Activated CD4-positive, alpha-beta T cell treated with anti-CD3 and anti-CD28 coated beads, Interleukin-2, amount 10 ng/mL, durations not matched to agents 24 days and 14 days (primary cell): ENCODE measurements around the gene ADAMTSL3. TPM values are rescaled to one million over a fixed set of nuclear protein-coding genes. Genes with fewer than 3 reads are reported as not detected.

Source experiments
- DNase-seq: peaks from one replicate; pipeline ENCODE4 v3.0.0; 2022
- H3K27ac Mint-ChIP-seq: one replicate; pipeline ENCODE4 v1.8.0; 2022; ENCODE audit warnings: mild to moderate bottlenecking, mixed read lengths
- H3K27me3 Mint-ChIP-seq: one replicate; pipeline ENCODE4 v1.8.0; 2022; ENCODE audit warnings: mixed read lengths
- H3K36me3 Mint-ChIP-seq: one replicate; pipeline ENCODE4 v1.8.0; 2022; ENCODE audit warnings: low read depth, mild to moderate bottlenecking, mixed read lengths
- H3K4me1 Mint-ChIP-seq: one replicate; pipeline ENCODE4 v1.8.0; 2021; ENCODE audit warnings: mixed read lengths
- H3K4me3 Mint-ChIP-seq: one replicate; pipeline ENCODE4 v1.8.0; 2022; ENCODE audit warnings: mild to moderate bottlenecking, moderate library complexity, mixed read lengths
- H3K9me3 Mint-ChIP-seq: one replicate; pipeline ENCODE4 v1.8.0; 2021; ENCODE audit warnings: mixed read lengths
- intact Hi-C: fragments of 100-400 bp; cut with micrococcal nuclease; formaldehyde crosslinking; loops from one replicate; pipeline ENCODE4 v1.15.1; 2023
- total RNA-seq: library from RNA; stranded (reverse); gene quantifications from 2 replicates; pipeline ENCODE4 v1.2.3, GENCODE V29; 2022

The ADAMTSL3 gene
- total RNA-seq, 1 donor from 2014 or later, result not detected

GRCh38 chr15:83890587-83890986 is 236.7 kb downstream of the ADAMTSL3 start:
- no peaks in the 10 kb centered on the region for H3K9me3 Mint-ChIP-seq
- no peak overlapping the region for H3K4me3 Mint-ChIP-seq
- H3K4me1 Mint-ChIP-seq, result peaks cover 2% of the 10 kb centered on the region
- no peak overlapping the region for H3K27ac Mint-ChIP-seq
- H3K36me3 Mint-ChIP-seq, result no peaks in the 10 kb centered on the region
- no peak for DNase-seq
- intact Hi-C loops, result no loop called here
- peaks cover 4% of the 10 kb centered on the region for H3K27me3 Mint-ChIP-seq

GRCh38 chr15:83892498-83892897 is 238.6 kb downstream of the ADAMTSL3 start:
- H3K27ac Mint-ChIP-seq, result no peak overlapping the region
- H3K9me3 Mint-ChIP-seq, result no peaks in the 10 kb centered on the region
- intact Hi-C loops, result no loop called here
- peaks cover 2% of the 10 kb centered on the region for H3K4me1 Mint-ChIP-seq
- H3K4me3 Mint-ChIP-seq, result no peak overlapping the region
- H3K36me3 Mint-ChIP-seq, result no peaks in the 10 kb centered on the region
- peaks cover 4% of the 10 kb centered on the region for H3K27me3 Mint-ChIP-seq
- no peak for DNase-seq

GRCh38 chr15:83893308-83893707 is 239.4 kb downstream of the ADAMTSL3 start:
- H3K4me1 Mint-ChIP-seq, result peaks cover 2% of the 10 kb centered on the region
- no peaks in the 10 kb centered on the region for H3K9me3 Mint-ChIP-seq
- H3K27me3 Mint-ChIP-seq, result peaks cover 6% of the 10 kb centered on the region
- no peak overlapping the region for H3K4me3 Mint-ChIP-seq
- no peak for DNase-seq
- intact Hi-C loops, result no loop called here
- H3K27ac Mint-ChIP-seq, result no peak overlapping the region
- H3K36me3 Mint-ChIP-seq, result no peaks in the 10 kb centered on the region

- Mint-ChIP-seq H3K9me3 (peaks cover 6% of the 10 kb centered on the region), H3K4me3 (no peak overlapping the region), H3K27me3 (peaks cover 22% of the 10 kb centered on the region), H3K36me3 (no peaks in the 10 kb centered on the region), H3K4me1 (no peaks in the 10 kb centered on the region), H3K27ac (no peak overlapping the region)
- intact Hi-C loops, result no loop called here
- DNase-seq, result no peak
These were observed 243.1 kb downstream of the ADAMTSL3 start for GRCh38 chr15:83897037-83897436.

GRCh38 chr15:83898361-83898760 is 244.4 kb downstream of the ADAMTSL3 start:
- Mint-ChIP-seq H3K36me3 (no peaks in the 10 kb centered on the region), H3K4me1 (no peaks in the 10 kb centered on the region), H3K27ac (no peak overlapping the region), H3K27me3 (peaks cover 21% of the 10 kb centered on the region), H3K9me3 (peaks cover 6% of the 10 kb centered on the region), H3K4me3 (no peak overlapping the region)
- DNase-seq, result no peak
- intact Hi-C loops, result no loop called here

- no peak overlapping the region for H3K27ac Mint-ChIP-seq
- no peaks in the 10 kb centered on the region for H3K4me1 Mint-ChIP-seq
- DNase-seq, result no peak
- no peak overlapping the region for H3K4me3 Mint-ChIP-seq
- H3K36me3 Mint-ChIP-seq, result no peaks in the 10 kb centered on the region
- peaks cover 6% of the 10 kb centered on the region for H3K9me3 Mint-ChIP-seq
- H3K27me3 Mint-ChIP-seq, result peaks cover 21% of the 10 kb centered on the region
- intact Hi-C loops, result no loop called here
These were observed 245.7 kb downstream of the ADAMTSL3 start for GRCh38 chr15:83899670-83900069.

- H3K27ac Mint-ChIP-seq, result no peak overlapping the region
- no peaks in the 10 kb centered on the region for H3K36me3 Mint-ChIP-seq
- H3K4me1 Mint-ChIP-seq, result no peaks in the 10 kb centered on the region
- peaks cover 6% of the 10 kb centered on the region for H3K9me3 Mint-ChIP-seq
- H3K4me3 Mint-ChIP-seq, result no peak overlapping the region
- intact Hi-C loops, result no loop called here
- peaks cover 11% of the 10 kb centered on the region for H3K27me3 Mint-ChIP-seq
- no peak for DNase-seq
These were observed 250.5 kb downstream of the ADAMTSL3 start for GRCh38 chr15:83904107-83905040.

- peaks cover 9% of the 10 kb centered on the region for H3K27me3 Mint-ChIP-seq
- DNase-seq, result no peak
- intact Hi-C loops, result no loop called here
- no peaks in the 10 kb centered on the region for H3K36me3 Mint-ChIP-seq
- H3K27ac Mint-ChIP-seq, result no peak overlapping the region
- no peak overlapping the region for H3K4me3 Mint-ChIP-seq
- no peaks in the 10 kb centered on the region for H3K4me1 Mint-ChIP-seq
- H3K9me3 Mint-ChIP-seq, result peaks cover 6% of the 10 kb centered on the region
These were observed 251.8 kb downstream of the ADAMTSL3 start for GRCh38 chr15:83905556-83906273.

- intact Hi-C loops, result no loop called here
- Mint-ChIP-seq H3K9me3 (no peaks in the 10 kb centered on the region), H3K36me3 (no peaks in the 10 kb centered on the region), H3K4me1 (no peaks in the 10 kb centered on the region), H3K27me3 (peaks cover 4% of the 10 kb centered on the region), H3K4me3 (no peak overlapping the region), H3K27ac (no peak overlapping the region)
- no peak for DNase-seq
These were observed 257.4 kb downstream of the ADAMTSL3 start for GRCh38 chr15:83911345-83911744.

- no peaks in the 10 kb centered on the region for H3K9me3 Mint-ChIP-seq
- H3K27me3 Mint-ChIP-seq, result peaks cover 4% of the 10 kb centered on the region
- DNase-seq, result no peak
- intact Hi-C loops, result no loop called here
- H3K4me3 Mint-ChIP-seq, result no peak overlapping the region
- H3K27ac Mint-ChIP-seq, result no peak overlapping the region
- no peaks in the 10 kb centered on the region for H3K36me3 Mint-ChIP-seq
- H3K4me1 Mint-ChIP-seq, result no peaks in the 10 kb centered on the region
These were observed 258.4 kb downstream of the ADAMTSL3 start for GRCh38 chr15:83912343-83912742.

- no peak overlapping the region for H3K4me3 Mint-ChIP-seq
- no peaks in the 10 kb centered on the region for H3K36me3 Mint-ChIP-seq
- no peaks in the 10 kb centered on the region for H3K4me1 Mint-ChIP-seq
- no peak for DNase-seq
- intact Hi-C loops, result no loop called here
- H3K27me3 Mint-ChIP-seq, result peaks cover 4% of the 10 kb centered on the region
- H3K27ac Mint-ChIP-seq, result no peak overlapping the region
- no peaks in the 10 kb centered on the region for H3K9me3 Mint-ChIP-seq
These were observed 259.2 kb downstream of the ADAMTSL3 start for GRCh38 chr15:83913034-83913632.

GRCh38 chr15:83914906-83915305 is 261.0 kb downstream of the ADAMTSL3 start:
- H3K4me3 Mint-ChIP-seq, result no peak overlapping the region
- no peaks in the 10 kb centered on the region for H3K36me3 Mint-ChIP-seq
- intact Hi-C loops, result no loop called here
- DNase-seq, result no peak
- H3K4me1 Mint-ChIP-seq, result peaks cover 17% of the 10 kb centered on the region
- H3K9me3 Mint-ChIP-seq, result no peaks in the 10 kb centered on the region
- H3K27ac Mint-ChIP-seq, result no peak overlapping the region
- H3K27me3 Mint-ChIP-seq, result peaks cover 4% of the 10 kb centered on the region

GRCh38 chr15:83917432-83917831 is 263.5 kb downstream of the ADAMTSL3 start:
- Mint-ChIP-seq H3K9me3 (no peaks in the 10 kb centered on the region), H3K4me1 (peaks cover 17% of the 10 kb centered on the region), H3K27me3 (peaks cover 4% of the 10 kb centered on the region), H3K27ac (no peak overlapping the region), H3K36me3 (no peaks in the 10 kb centered on the region), H3K4me3 (no peak overlapping the region)
- DNase-seq, result no peak
- intact Hi-C loops, result no loop called here

- Mint-ChIP-seq H3K4me3 (no peak overlapping the region), H3K36me3 (no peaks in the 10 kb centered on the region), H3K27me3 (peaks cover 4% of the 10 kb centered on the region), H3K4me1 (peaks cover 17% of the 10 kb centered on the region), H3K27ac (no peak overlapping the region), H3K9me3 (no peaks in the 10 kb centered on the region)
- no peak for DNase-seq
- intact Hi-C loops, result no loop called here
These were observed 264.1 kb downstream of the ADAMTSL3 start for GRCh38 chr15:83918011-83918410.
